Neural progenitor cell (in vitro differentiated cells): ENCODE measurements around the gene DTYMK.

Experiments used
- CTCF ChIP-seq: fragments of 200-600 bp; sonication (generic); IDR thresholded peaks from 2 replicates; pipeline ENCODE4 v1.5.1; 2017; ENCODE audit warnings: antibody characterized with exemption, mild to moderate bottlenecking
- EZH2phosphoT487 ChIP-seq: fragments of 200-600 bp; sonication (generic); IDR thresholded peaks from 2 replicates; pipeline ENCODE4 v1.6.1; 2017; ENCODE audit warnings: antibody characterized with exemption

GRCh38 chr2:241690202-241690717 lies 3.6 kb upstream of the DTYMK start:
- no peak for TF ChIP-seq CTCF
- no peak for TF ChIP-seq EZH2phosphoT487
